Posterior cingulate gyrus (tissue), 11 donors: Measurements from ENCODE around the gene ITPR2.
A peak's percentile ranks its signal among the peaks of the same experiment; 100 is the strongest.
"Not testable (repeated sequence)": the region's sequence is repeated elsewhere in the genome, so short reads cannot be mapped to it uniquely, and the experiment has no call there.

Source experiments
- DNase-seq, 10 donors: peaks; one replicate each; pipeline versions ENCODE4 v3.0.0 to v3.0.0-alpha.2; 2020 to 2021; ENCODE audit warnings: mixed read lengths in 3 of 10
- intact Hi-C: fragments of 100-400 bp; cut with DNase I; formaldehyde crosslinking; loops from one replicate; pipeline ENCODE4 v1.15.1; 2023

ITPR2 gene

DNA sequence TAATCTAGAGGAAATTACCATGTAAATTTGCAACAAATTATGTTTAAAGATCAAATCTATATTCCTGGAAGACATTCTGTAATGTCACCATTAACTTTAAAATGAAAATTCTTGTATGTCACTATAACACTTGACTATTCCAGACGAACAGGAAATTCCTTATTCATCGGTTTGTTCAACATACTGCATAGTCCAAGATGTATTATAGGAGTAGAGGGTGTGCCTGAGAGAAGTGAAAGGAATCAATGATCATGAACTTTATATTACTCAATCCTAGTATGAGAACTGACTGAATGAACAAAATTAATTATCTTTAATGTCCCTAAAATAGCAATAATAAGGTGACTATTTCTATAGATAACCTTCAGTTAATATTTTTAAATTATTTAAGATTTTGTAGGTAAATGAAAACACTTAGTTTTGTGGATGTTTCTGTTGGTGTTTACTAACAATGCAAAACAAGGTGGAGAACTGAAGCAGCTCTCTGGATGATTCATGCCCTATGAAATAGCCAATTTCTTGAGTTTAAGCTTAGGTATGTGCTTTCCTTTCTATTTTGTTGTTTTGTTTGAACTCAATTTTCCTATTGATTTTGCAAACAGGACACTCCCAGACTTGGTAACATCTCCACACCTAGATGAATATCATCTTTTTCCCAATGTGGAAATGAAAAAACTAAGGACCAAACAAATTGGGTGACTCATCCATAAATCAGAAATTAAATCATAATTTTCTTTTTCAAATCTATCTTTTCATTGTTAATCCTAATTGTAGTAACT is 18.2 kb upstream of the ITPR2 start:
- DNase-seq: no peak
- intact Hi-C loops: no loop called here

DNA sequence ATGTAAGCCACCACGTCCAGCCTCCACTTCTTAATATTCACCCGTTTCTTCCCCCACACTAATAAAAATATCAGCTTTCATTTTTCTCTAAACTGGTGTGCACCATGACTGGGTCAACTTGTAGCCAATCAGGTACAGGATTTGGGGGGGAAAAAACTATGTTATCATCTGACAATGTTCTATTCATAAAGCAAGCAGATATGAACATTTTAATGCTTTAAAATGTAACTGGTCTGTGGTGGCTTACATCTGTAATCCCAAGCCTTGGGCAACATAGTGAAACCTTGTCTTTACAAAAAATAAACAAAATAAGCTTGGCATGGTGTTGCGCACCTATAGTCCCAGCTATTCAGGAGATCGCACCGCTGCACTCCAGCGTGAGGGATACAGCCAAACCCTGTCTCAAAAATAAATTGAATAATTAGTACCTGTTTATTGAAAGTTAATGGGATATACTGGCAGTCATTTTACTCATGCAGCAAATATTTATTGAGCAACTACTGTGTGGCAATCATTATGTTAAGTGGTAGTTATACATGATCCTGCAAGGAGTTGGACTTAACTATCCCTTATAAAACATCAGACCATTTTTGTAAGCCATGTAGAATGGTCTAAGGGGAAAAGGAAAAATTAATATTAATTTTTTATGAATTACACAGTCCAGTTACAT is 15.3 kb upstream of the ITPR2 start:
- intact Hi-C loops: no loop called here
- no peak for DNase-seq

DNA sequence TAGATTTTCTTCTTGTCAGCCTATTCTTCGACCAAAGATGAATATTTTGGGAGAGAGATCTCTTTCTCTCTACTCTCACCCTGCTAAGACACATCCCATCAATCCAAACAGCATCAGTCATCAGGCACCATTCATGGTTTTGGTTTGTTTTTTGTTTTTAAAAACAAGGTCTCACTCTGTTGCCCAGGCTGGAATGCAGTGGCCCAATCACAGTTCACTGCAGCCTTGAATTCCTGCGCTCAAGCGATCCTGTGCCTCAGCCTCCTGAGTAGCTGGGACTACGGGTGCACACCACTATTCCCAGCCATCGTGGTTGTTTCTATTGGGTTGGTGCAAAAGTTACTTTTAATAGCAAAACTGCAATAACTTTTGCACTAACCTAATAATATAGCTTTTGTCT is 14.4 kb upstream of the ITPR2 start:
- intact Hi-C loops: no loop called here

GRCh38 chr12:26846416-26846815 is 13.4 kb upstream of the ITPR2 start:
- intact Hi-C loops: no loop called here
- DNase-seq: no peak

More for the DNA sequence above, 14.4 kb upstream of the ITPR2 start:
- DNase-seq: no peak

DNA sequence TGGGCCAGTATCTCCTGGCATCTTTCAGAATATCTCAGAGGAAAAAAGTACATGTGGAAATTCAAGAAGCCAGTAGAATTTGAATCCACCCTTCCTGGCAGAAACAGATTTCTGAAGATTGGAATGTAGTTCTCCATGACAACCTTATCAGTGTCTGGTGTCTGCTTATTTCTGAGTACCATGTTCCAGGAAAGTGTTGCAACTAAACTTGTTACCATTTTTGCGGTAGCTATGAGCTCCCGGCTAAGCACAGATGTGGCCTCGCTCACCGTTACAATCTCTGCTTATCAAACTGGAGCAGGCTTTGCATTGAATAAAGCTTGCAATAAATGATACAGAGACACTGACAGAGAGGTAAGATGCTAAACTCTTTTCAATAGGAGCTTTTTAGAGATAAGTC is 13.0 kb upstream of the ITPR2 start:
- intact Hi-C loops: no loop called here
- no peak for DNase-seq

DNA sequence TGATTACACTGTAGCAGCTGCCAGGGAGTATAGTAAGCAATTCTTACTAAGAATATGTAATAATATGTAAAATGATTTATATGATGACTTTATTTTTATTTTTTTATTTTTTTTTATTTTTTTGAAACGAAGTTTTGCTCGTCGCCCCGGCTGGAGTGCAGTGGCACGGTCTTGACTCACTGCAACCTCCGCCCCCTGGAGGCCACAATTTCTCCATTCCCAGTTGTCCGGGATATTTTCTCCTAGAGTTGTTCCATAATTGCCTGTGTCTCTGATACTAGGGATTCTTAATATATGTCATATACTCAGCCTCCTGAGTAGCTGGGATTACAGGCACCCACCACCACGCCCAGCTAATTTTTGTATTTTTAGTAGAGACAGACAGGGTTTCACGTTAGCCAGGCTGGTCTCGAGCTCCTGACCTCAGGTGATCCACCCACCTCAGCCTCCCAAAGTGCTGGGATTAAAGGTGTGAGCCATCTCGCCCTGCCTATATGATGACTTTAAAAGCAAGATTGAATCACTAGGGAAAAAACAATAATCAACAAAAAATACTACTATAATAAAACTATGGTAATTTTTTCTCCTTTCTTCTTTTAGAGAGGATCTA is 12.2 kb upstream of the ITPR2 start:
- DNase-seq: peak in 4 of 10 donors; percentile 40 to 49 (median 44)
- intact Hi-C loops: no loop called here

- intact Hi-C loops: no loop called here
Observed at GRCh38 chr12:26843311-26843710, 10.3 kb upstream of the ITPR2 start.

GRCh38 chr12:26841085-26841484 is 8.1 kb upstream of the ITPR2 start:
- intact Hi-C loops: no loop called here
- no peak for DNase-seq

More at GRCh38 chr12:26843311-26843710, 10.3 kb upstream of the ITPR2 start:
- no peak for DNase-seq

- no peak for DNase-seq
- intact Hi-C loops: no loop called here
Observed at GRCh38 chr12:26839512-26839911, 6.5 kb upstream of the ITPR2 start.

DNA sequence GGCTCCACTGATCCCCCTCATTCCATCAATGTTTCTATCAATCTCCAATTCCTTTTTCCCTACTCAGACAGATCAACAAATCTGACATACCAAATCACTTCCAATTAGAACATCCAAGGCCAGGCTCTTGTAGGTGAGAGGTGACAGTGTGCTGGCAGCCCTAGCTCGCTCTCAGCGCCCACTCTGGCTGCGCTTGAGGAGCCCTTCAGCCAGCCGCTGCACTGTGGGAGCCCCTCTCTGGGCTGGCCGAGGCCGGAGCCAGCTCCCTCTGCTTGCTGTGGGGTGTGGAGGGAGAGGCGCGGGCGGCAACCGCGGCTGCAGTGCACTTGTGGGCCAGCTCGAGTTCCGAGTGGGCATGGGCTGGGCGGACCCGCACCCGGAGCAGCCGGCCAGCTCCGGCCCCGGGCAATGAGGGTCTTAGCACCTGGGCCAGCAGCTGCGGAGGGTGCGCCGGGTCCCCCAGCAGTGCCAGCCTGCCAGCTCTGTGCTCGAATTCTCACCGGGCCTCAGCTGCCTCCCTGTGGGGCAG is 6.0 kb upstream of the ITPR2 start:
- intact Hi-C loops: no loop called here
- DNase-seq: peak in 1 of 10 donors; percentile 81

GRCh38 chr12:26836201-26836600 is 3.2 kb upstream of the ITPR2 start:
- intact Hi-C loops: no loop called here

GRCh38 chr12:26834503-26835060 is 1.6 kb upstream of the ITPR2 start:
- DNase-seq, intact Hi-C loops: not testable (repeated sequence)

More at GRCh38 chr12:26836201-26836600, 3.2 kb upstream of the ITPR2 start:
- no peak for DNase-seq

DNA sequence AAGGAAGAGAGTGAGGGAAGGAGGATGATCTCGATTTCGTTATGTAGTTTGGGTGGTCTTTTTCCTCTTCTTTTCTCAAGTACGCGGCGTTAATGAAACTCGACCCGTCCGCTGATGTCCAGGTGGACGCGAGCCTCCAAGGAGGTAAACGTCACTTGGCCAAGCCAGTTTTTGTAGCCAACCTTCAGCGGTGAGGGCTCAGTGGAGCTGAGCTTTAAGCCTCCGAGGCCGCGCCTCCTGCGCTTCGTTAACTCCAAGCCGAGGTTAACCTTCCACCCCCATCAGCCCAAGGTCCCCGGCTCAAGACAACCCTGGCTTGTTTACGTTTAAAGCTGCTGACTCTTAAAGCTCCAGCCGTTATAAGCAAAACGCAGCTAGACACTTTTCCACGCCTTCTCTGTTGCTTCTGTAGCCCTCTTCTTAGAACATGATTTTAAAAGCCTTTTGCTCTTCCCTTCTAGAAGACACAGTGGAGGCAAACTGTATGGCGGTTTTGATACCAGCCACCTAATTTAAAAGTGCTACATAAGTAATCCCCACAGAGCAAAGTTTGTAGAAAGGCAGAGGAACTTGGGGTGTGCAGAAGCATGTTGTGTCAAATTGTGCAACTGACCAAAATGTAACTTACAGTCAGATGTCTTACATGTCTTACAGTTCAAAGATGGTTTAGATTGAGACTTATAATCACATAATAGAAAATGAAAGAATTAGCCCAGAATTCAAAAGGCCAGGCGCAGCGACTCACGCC is 923 bp upstream of the ITPR2 start:
- intact Hi-C loops: no loop called here
- peak in 1 of 10 donors; percentile 81 for DNase-seq

DNA sequence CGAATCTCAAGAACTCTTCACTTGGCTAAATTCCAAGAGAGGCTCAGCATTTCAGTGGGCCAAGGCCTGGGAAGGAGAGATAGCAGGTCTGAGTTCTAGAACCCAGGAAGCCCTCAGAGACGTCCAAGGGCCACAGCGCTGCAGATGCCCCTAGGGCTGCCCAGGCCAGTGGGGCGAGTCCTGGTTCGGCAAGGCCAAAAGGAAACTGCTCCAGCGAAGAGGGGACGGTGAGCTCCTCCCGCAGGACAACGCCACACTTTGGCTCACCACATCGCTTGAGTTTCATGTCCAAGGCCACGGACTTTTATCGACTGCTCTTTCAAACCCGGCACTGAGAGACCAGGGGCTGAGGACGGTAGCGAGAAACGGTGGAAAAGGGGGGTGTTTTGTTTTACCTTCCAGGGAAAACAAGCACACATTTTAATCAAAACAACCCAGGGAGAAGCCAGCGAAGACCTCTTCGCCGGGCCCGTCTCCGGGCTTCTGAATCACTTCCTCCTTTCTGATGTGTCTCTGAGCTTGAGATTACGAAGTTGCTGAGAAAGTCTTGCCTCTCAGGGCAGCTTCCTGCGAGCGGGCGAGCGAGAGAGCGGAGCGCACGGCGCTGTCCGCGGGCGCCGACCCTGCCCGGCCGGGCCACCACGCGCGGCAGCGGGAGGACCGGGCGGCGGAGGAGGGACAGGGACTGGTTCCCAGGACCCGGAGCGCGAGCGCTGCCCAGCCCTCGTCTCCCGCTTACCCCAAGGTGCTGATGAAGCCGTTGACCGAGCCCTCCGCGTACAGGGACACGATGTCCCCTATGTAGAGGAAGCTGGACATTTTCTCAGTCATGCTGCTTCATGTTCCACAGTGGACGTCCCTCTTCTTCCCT is 808 bp downstream of the ITPR2 start:
- peak in 9 of 10 donors; percentile 33 to 93 (median 51) for DNase-seq
- intact Hi-C loops: no loop called here

GRCh38 chr12:26830783-26831551 is 2.0 kb downstream of the ITPR2 start:
- DNase-seq: no peak
- intact Hi-C loops: no loop called here

DNA sequence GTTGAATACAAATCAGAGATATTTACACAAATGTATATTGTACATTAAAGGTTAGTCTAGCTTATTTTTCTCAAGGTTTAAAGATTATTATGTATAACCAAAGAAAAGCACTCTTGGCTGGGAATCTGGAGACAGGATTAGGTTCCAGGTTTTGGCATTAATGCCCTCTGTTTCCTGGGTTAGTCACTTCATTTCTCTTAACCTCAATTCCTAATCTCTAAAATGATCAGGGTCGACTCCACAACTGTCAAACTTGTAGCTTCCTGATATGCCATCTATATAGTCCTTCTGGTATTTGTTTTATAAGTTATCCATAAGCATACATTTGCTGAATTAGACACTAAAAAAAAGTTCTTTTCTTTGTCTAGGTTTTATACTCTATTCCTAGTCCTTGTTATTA is 2.6 kb downstream of the ITPR2 start:
- intact Hi-C loops: no loop called here

GRCh38 chr12:26828280-26829073 is 4.5 kb downstream of the ITPR2 start:
- intact Hi-C loops: no loop called here
- no peak for DNase-seq

More for the DNA sequence above, 2.6 kb downstream of the ITPR2 start:
- DNase-seq: no peak

GRCh38 chr12:26826437-26826836 is 6.6 kb downstream of the ITPR2 start:
- intact Hi-C loops: no loop called here

More at GRCh38 chr12:26826437-26826836, 6.6 kb downstream of the ITPR2 start:
- no peak for DNase-seq
